Left ventricle myocardium inferior (tissue), 1 donor: ENCODE results near the gene ROCK2. TPM values are rescaled to one million over a fixed set of nuclear protein-coding genes. Genes with fewer than 3 reads are reported as not detected.

Experiments
- DNase-seq: peaks from one replicate; pipeline ENCODE4 v3.0.0-alpha.2; 2020
- H3K27ac ChIP-seq: fragments of 200-600 bp; replicated peaks from 2 replicates; pipeline ENCODE4 v1.8.0; 2021
- H3K27me3 ChIP-seq: fragments of 200-600 bp; 2 replicates; pipeline ENCODE4 v1.8.0; 2021; ENCODE audit warnings: low read depth
- H3K36me3 ChIP-seq: fragments of 200-600 bp; 2 replicates; pipeline ENCODE4 v1.8.0; 2021
- H3K4me1 ChIP-seq: fragments of 200-600 bp; 2 replicates; pipeline ENCODE4 v1.8.0; 2021
- H3K4me3 ChIP-seq: fragments of 200-600 bp; 2 replicates; pipeline ENCODE4 v1.8.0; 2021; ENCODE audit warnings: mild to moderate bottlenecking, moderate library complexity
- H3K9me3 ChIP-seq: fragments of 200-600 bp; replicated peaks from 2 replicates; pipeline ENCODE4 v1.8.0; 2021
- intact Hi-C: fragments of 100-400 bp; cut with micrococcal nuclease; formaldehyde crosslinking; loops from one replicate; pipeline ENCODE4 v1.11.0; 2022
- total RNA-seq: library from RNA; stranded (reverse); fragmentation: NEBNext Ultra II Directional; extraction: Animal tissue kit (Norgen Biotek cat#: 25700); gene quantifications from one replicate; pipeline ENCODE4 v1.2.1, GENCODE V29; 2021
- TF ChIP-seq, protein P1 (sequence below): fragments of 200-600 bp; IDR thresholded peaks from 2 replicates; pipeline ENCODE4 v1.8.0; 2021; ENCODE audit warnings: antibody characterized with exemption, mild to moderate bottlenecking, borderline replicate concordance
- donor health status: DM: no; HTN: yes; CAD: no; lungs with severe emphysema.

ROCK2 gene
- total RNA-seq, 1 donor from 2014 or later, result 30.2 TPM

GRCh38 chr2:11244091-11244826, 100.2 kb downstream of the ROCK2 start:
- no peak overlapping the region for H3K27ac ChIP-seq
- no peaks in the 10 kb centered on the region for H3K27me3 ChIP-seq
- H3K36me3 ChIP-seq, result peaks cover 17% of the 10 kb centered on the region
- TF ChIP-seq, protein P1, sequence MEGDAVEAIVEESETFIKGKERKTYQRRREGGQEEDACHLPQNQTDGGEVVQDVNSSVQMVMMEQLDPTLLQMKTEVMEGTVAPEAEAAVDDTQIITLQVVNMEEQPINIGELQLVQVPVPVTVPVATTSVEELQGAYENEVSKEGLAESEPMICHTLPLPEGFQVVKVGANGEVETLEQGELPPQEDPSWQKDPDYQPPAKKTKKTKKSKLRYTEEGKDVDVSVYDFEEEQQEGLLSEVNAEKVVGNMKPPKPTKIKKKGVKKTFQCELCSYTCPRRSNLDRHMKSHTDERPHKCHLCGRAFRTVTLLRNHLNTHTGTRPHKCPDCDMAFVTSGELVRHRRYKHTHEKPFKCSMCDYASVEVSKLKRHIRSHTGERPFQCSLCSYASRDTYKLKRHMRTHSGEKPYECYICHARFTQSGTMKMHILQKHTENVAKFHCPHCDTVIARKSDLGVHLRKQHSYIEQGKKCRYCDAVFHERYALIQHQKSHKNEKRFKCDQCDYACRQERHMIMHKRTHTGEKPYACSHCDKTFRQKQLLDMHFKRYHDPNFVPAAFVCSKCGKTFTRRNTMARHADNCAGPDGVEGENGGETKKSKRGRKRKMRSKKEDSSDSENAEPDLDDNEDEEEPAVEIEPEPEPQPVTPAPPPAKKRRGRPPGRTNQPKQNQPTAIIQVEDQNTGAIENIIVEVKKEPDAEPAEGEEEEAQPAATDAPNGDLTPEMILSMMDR, result no peak
- no peaks in the 10 kb centered on the region for H3K9me3 ChIP-seq
- no peak overlapping the region for H3K4me3 ChIP-seq
- DNase-seq, result no peak
- peaks cover 6% of the 10 kb centered on the region for H3K4me1 ChIP-seq
- intact Hi-C loops, result no loop called here

- H3K4me1 ChIP-seq, result peaks cover 6% of the 10 kb centered on the region
- H3K27me3 ChIP-seq, result no peaks in the 10 kb centered on the region
- no peaks in the 10 kb centered on the region for H3K9me3 ChIP-seq
- H3K4me3 ChIP-seq, result no peak overlapping the region
- no peak overlapping the region for H3K27ac ChIP-seq
- intact Hi-C loops, result no loop called here
- H3K36me3 ChIP-seq, result peaks cover 13% of the 10 kb centered on the region
- TF ChIP-seq, protein P1, result no peak
- DNase-seq, result no peak
Observed at GRCh38 chr2:11243512-11243911, 100.9 kb downstream of the ROCK2 start.

- H3K27ac ChIP-seq, result no peak overlapping the region
- no peaks in the 10 kb centered on the region for H3K27me3 ChIP-seq
- no peaks in the 10 kb centered on the region for H3K9me3 ChIP-seq
- intact Hi-C loops, result no loop called here
- H3K4me3 ChIP-seq, result no peak overlapping the region
- TF ChIP-seq, protein P1, result no peak
- peaks cover 6% of the 10 kb centered on the region for H3K4me1 ChIP-seq
- no peak for DNase-seq
- peaks cover 6% of the 10 kb centered on the region for H3K36me3 ChIP-seq
Observed at GRCh38 chr2:11242542-11243174, 101.8 kb downstream of the ROCK2 start.

DNA sequence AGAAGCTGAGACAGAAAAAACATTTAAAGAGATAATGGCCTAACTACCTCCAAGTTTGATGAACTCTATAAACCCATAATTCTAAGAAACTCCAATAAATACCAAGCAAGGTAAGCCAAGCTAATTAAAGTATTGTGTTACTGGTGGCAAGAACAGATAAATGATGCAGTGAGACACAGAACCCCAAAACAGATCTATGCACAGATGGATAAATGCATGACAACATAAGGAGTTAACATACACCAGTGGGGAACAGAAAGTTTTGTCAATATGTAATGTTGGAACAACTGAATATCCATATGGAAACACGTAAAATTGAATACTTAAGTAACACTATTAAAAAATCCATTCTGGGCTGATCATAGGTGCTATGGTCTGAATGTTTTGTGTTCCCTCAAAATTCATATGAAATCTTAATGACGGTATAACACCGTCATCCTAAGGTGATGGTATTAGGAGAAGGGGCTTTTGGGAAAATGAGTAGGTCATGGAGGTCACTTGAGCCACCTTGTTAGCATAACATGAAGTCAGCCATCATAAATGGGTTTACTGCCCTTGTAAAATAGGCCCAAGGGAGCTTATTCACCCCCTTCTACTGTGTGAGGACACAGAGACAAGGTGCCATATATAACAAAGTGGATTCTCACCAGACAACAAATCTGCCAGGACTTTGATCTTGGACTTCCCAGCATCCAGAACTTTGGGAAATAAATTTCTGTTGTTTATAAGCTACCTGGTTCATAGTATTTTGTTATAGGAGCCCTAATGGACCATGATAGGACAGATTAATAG, 102.8 kb downstream of the ROCK2 start:
- H3K4me3 ChIP-seq, result no peak overlapping the region
- H3K36me3 ChIP-seq, result no peaks in the 10 kb centered on the region
- peaks cover 6% of the 10 kb centered on the region for H3K4me1 ChIP-seq
- no peaks in the 10 kb centered on the region for H3K9me3 ChIP-seq
- TF ChIP-seq, protein P1, result no peak
- H3K27me3 ChIP-seq, result no peaks in the 10 kb centered on the region
- DNase-seq, result no peak
- H3K27ac ChIP-seq, result no peak overlapping the region
- intact Hi-C loops, result no loop called here

- Histone ChIP-seq H3K4me3 (no peak overlapping the region), H3K36me3 (no peaks in the 10 kb centered on the region), H3K4me1 (peaks cover 22% of the 10 kb centered on the region), H3K27ac (peak overlapping the region; percentile 16), H3K27me3 (no peaks in the 10 kb centered on the region), H3K9me3 (no peaks in the 10 kb centered on the region)
- TF ChIP-seq, protein P1, result no peak
- intact Hi-C loops, result loop anchor here (5.0 kb wide), 1 partner anchor 102 kb away; the partner anchor contains the start of gene ROCK2
- no peak for DNase-seq
Observed at GRCh38 chr2:11239666-11240462, 104.6 kb downstream of the ROCK2 start.
